HG02588 (cell line): ENCODE data around the gene AFF3.

Experiments used
- ATAC-seq: cut with Tn5 transposase; IDR thresholded peaks from one replicate; pipeline ENCODE4 v1.9.1; 2021; ENCODE audit warnings: mild to moderate bottlenecking, moderate library complexity; ENCODE audit not compliant: unreplicated experiment

The AFF3 gene

DNA sequence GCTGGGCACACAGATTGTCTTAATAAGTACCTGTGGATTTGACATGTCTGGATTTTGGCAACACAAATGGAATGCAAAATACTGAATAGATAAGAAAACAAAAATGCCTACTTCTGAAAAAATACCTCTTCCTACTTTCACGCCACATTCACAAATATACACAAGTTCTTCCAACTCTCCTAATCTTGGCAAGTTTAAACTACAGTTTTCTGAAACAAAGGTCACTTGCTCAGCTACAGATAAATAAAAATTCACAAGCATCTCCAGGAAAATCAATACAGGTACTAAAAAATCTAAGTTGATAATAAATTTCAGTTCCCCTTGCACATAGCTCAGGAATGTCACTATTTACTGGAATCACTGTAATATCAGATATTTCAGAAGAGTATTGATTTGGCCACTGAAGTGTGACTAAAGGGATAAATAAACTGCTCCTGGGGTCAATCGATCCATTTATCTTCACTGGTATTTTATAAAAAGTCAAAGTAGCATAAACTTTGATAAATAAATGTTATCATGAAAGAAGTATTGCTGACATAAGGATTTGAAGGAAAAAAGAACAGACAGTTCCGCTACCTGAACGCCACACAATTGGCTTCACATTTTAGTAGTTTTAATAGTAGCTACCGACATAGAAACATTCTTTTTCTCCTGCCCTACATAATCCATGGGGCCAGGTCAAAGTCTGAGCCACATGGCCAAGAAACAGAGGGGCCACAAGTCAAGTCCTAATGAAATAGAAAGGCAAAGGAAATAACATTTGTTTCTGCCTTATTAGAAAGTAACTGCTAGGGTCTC lies 243.1 kb downstream of the AFF3 start:
- no peak for ATAC-seq

DNA sequence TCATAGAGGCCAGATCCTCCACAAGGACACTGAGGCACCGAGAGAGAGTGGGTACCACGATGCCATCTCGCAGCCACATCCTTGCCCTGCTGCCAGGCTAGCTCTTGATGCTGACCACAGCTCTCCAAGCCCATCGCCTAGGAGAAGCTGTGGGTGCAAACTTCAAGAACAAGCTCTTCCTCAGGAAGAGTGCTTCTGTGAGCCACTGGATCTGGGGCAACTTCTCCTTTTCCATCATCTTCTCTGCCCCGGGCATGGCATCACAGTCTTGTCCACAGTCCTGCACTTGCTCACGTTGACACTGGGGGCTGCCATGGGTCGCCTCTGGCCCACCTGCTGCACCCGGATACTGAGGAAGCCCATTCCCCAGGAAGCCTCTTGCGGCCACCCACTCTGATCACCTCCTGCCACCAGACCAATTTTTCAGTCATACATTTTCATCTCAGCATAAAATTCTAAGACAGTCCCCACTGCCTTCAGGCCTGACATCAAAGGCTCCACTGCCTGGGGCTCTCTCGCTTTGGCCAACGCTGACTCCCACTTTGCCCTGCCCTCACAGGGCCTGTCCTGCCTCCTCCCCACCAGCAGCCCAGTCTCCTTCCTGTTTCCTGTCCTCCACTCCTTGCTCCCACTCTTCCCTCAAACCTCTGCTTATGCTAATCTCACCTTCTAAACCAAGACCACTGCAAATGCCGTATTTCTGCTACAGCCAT lies 243.9 kb downstream of the AFF3 start:
- ATAC-seq: no peak

DNA sequence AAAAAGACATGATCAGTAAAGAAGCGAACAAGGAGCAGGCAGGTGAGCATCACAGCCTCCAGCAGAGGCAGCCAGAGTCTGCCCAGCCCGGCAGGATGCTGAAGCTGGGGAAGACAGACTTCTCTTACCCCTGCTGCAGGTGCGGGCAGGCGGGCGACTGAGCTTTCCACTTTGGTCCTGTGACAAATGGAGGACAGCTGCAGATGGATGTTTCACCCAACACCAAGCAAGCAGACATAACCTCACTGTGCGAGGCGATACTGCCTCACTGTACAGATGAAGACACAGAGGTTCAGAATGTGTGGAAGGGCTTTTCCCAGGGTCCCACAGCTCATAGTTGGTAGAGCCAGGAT lies 251.0 kb downstream of the AFF3 start:
- ATAC-seq: no peak

DNA sequence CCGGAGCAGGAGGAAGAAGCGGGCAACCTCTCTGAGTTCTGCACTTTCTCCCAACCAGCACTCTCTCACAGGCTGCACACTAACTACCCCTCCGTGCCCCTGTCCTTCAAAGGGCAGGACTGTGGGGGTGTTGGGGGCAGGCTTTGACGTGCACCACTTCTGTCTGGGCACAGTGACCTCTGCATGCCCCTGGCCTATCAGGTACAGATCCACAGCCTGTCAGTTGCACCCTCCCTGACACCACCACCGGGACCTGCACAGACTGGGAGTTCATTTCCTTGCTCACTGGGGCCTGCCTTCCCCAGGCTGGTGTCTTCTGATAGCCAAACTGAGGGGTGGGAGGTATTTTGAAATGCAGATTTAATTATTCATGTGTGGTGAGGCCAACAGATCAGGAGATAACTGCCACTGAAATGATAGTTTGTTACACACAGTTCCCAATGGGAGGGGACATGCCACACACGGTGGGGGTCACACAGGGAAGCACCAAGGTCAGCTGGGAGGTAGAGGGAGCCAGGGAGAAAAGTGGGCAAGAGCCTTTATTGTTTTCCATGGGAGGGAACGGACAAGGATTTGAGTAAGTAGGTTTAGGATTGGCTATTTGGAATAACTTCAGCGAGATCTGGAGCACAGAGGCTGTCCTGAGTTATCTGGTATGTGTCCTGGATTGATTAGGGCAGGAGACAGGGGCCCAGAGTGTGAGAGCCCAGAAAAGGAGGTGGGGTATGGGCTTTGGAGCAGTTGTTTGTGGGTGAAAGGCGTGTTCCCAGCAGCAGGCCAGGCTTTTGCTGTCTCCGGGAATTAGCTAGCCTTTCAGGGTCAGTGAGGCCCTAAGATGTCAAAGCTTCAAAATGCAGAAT lies 251.6 kb downstream of the AFF3 start:
- ATAC-seq: no peak

DNA sequence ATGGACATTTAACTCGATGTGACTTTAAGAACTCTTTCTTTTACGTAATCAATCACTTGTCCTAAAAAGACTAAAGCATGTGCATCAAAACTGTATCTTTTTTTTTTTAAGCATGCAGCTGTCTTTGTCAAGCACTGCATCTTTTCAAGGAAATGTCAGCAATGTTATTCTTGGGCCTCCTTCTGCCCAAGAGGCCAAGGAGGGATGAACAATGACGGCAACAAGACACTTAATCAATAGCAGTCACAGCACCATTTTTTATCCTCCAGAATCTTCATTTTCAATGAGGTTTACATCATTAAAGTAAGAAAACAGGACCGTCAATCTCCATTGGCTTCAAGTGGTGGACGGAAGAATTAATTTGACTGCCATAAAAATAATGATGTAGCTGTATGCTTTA lies 253.8 kb downstream of the AFF3 start:
- ATAC-seq: no peak

DNA sequence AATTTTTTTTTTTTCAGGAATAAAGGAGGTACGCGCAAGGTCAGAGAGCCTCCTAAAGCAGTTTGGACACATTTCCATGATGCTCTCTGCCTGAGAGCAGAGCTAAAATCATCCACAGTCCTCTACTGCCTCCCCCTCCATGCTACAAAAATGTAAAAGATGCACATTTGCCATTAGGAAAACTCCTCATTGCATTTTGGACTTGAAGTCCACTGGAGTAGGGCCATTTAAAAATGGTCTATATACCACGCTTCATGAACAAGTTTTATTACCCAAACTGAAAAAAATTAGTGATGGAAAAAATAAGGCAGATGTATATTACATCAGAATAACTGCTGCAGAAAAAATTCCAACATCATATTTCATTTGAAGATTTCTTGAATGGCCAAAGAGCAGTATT lies 256.0 kb downstream of the AFF3 start:
- ATAC-seq: no peak

DNA sequence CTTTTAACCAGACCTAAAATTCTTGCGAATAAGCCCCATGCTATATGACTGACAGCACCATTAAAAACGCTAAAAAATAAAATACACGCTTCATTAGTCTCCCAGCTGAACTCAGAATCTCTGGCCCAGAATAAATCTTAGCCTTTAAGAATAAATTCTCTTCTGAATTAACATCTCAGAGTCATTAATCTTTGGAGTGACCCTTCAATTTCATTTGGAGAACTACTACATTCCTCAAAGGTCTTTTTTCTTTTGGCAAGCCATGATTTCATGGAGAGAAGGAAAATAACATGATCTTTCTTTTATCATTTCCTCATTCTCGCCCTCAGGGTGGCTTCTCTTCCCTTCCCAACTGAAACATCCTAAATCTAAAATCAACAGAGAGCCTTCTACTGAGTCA lies 259.0 kb downstream of the AFF3 start:
- no peak for ATAC-seq

DNA sequence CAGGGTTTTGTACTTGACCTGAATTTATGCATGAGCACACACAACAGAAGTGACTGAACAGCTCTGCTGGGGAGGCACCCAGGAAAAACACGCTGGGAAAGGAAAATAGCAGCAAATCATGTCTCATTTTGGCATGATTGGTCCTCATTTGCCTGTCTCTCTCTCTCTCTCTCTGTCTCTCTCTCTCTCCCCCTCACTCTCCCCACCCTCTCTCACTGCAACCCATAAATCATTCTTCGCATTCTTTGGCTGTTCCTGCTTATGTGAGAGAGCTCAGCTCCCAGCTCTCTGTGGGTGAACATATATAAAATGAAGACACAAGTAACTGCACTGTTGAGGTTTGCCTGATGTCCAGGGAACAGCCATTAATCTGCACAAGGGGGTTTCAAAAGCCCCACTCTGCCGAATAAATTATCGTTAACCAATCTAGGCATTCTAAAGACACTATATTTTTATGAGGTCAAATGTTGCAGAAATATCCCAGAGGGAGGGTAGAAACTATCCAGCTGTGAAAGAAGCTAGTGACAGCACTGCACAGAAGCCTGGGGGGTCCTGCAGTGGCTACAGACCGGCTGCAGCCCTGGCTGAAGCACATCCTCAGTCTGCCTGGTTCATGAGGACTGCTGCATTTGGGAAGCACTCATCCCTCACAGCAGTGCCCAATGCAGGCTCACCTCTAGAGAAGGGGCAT lies 260.3 kb downstream of the AFF3 start:
- no peak for ATAC-seq

DNA sequence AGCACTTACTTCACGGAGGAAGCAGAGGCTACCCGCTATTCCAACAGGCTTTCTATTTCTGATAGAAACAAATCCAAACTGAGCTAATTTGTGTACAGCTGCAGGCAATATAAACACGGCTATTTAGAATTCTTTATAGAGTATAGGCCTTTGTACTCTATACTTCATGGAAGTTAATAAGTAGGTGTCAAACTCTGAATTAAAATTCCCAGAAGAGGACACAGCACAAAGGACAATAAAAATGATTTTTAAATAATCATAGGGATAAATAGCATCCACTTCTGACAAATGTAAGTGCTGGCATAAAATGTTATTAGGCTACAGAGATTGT lies 261.5 kb downstream of the AFF3 start:
- ATAC-seq: no peak

DNA sequence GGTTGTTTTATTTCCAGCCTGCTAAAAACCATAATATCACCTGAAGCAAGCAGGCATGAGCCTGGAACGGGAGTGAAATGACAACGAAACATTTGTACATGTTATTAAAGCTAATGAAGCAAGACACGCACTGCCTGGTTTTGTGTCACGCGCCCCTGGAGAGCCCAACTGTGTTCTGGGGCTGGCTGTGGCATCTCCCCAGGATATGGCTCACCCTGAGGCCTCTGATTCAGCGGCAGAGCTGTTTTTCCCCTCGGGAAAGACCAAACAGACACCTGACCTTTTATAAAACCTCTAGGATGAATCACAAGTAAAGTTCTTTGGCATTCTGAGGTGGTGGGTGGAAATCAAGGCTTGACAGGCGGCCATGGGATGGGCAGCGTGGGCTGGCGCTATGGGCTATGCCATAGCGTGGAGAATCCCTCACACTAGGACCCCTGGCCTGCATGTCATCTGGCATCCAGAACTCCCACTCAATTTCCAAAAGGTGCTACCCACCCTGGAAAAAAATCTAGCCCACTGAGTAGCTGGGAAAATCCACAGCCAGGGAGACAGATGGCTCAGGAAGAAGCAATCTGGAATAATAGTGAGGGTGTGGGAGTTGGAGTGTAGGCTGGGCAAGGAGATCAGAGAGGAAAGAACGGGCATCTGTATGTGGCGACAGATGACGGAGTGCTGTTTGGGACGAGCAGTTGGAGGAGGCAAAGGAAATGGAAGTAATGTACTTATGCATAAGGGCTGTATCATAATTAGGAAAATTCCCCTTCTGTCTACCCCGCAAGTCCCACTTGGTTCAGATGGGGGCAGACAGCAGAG lies 262.0 kb downstream of the AFF3 start:
- no peak for ATAC-seq

DNA sequence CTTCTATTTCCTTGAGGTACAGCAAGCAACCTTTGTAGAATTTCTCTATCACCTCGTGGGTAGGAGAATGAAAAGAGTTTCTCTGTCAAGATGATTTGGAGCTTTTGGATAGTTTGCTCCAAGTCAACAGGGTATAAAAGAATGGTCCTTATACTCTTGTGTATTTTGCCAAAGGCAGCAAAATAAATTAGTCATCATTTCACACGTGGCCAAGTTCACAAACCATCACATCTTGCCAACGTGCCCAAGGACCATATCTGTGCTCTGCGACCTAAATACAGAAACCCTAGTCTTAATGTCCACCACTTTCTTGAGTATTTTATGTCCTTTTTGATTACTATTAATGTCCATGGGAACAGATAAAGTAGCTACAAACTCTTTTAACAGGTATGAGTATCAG lies 262.9 kb downstream of the AFF3 start:
- no peak for ATAC-seq

DNA sequence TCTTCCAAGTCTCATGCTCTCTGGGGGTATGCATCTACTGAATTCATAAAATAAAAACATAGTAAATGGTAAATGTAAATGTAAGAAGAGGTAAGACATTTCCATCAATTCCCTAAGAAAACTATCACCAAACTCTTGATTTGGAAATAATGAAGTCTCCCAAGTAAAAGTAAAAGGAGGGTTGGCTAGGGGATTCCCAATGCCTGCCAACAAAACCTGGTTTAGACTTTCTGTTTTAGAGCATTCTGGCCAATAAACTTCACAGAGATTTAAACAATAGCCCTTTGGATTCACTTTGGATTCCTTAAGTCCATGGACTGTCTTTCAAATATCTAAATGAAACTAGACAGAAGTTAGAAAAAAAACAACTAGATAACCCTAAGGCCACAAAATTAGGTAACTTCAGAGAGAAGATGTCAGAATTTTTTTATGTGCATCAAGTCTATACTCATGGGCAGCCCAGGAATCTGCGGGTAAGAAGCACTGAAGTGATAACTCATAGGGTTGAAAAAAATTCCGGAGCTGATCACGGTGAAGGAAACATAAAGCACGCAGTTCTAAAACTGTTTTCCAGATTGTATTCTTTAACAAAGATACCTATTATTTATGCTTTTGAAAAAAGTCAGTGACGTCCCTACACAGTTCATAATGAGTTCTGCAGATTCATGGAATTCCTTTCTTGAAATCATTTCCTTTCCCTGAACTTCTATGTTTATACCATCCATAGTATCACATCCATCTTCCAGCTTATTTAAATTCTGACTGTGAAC lies 263.6 kb downstream of the AFF3 start:
- no peak for ATAC-seq

DNA sequence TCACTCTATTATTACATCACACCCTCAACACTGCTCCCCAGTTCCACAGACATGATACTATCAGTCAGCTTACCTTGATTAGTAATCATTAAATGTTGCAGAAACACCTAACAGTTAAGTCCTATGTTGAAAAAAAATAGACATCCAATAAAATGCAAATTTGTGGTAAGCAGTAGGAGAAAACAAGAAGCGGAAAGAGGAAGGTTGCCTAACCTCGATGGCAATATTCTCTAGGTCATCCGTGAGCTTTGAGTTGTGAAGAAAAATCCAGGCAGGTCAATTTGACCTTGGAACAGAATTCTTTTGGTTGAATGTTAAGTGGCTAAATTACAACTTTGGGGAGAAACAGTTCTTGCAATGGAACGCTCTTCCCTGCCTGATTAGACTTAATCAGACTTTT lies 264.4 kb downstream of the AFF3 start:
- no peak for ATAC-seq

DNA sequence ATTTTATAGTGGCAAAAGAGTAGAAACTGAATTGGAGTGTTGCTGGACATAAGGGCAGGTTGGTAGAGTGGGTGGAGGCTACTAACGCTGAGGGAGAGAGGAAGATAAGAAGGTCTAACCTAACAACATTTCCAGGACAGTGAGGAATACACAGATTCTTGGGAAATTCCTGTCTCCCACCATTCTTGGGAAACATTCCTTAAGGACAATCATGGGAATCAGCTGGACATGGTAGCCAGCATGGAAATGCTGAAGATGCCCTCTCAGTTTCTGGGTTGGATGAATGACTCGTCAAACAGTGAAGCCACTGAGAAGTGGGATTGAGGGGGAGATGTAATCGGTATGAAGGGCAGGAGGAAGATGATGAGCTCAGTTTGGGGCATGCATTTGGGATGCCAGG lies 265.4 kb downstream of the AFF3 start:
- no peak for ATAC-seq

DNA sequence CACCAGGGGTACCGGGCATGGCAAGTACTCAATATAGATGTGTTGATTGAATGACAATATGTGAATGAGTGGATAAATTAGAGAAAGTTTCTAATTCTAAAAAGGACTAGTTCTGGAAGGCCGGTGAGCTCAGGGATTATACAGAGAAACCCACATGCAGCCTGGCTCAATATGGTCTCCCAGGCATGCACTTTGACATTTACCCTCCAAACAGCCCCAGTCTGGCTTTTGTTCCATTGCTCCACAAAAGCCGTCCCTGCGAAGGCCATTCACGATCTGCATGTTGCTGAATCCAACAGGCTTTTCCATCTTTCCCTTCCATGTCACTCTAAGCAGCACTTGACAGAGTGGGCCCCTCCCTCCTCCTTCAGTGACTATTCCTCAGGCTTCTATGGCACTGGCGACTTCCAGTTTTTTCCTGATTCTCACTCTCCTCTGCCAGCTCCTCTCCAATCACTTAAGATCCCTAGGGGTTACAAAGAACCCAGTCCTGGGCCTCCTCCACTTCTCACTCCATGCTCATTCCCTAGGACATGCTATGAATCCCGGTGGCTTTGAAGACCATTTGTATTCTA lies 266.7 kb downstream of the AFF3 start:
- no peak for ATAC-seq

DNA sequence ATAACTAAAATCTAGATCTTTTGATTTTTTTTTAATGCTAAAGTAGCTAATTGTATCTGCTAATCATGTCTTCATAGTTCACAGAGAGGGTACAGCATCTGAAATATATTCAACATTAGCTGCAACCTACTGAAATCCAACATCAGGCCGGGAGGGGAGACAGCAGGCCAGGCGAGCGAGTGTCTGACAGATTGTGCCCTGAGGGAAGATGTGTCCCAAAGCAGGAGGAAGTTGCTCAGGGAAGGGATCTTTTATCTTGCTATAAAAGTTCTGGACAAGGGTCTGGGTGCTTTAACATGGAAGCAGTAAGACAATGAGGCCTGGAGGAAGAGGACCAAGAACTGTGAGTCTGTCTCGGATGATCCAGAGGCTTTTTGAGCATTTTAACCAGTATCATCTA lies 274.1 kb downstream of the AFF3 start:
- no peak for ATAC-seq

DNA sequence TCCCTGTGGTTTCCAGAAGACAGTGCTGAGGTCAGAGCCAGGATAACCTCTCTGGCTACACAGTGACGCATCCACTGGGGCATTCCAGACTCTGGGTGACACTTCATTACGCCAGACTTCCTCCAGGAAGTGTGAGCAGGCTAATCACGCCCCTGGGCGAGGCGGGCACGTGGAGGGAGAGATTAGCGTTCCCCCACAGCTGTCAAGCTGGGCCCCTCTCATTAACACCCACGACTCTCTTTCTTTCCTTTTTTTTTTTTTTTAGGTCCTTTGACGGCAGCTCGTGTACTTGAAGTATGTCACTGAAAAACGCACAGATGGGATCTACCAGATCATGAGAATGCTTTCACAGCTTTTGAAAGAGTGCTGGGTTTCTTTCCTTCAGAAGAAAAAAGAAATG lies 274.6 kb downstream of the AFF3 start:
- no peak for ATAC-seq

DNA sequence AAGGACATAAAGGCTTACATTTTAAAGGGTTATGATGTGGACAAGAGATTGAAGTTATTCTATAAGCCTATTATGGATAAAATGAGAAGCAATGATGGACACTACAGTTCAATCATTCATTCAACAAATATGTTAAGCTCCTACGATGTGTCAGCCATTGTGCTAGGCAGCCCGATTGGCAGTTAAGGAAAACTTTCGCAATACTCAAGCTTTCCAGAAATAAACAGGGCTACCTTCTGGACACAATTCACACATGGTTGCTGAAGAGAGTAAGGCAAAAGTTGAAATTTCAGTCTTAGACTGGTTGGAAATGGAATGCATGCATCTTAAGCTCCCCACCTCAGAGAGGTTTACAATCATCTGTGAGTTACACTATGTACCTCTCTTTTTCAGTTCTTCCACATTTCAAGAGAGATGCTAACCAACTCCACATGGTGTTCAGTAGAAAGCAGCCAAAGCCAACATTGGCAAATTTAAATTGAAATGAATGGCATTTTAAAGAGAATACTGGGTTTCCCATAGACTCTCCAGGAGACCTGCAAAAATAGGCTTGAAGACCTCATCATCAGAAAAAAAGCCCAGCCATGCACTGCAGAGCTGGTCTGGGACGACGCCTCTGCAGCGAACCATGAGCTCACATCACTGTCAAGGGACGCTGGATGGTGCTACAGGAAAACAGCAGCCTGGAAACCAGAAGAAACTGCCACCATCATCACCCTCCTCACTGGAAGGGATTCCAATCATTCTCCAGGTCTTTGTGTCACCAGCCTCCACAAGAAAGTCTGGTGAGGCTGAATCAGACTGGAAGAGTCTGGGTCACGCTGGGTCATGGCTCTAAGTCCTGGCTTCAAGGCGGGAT lies 276.3 kb downstream of the AFF3 start:
- no peak for ATAC-seq
